ENCODE data around the gene KPNA1. TPM values are rescaled to one million over a fixed set of nuclear protein-coding genes. Genes with fewer than 3 reads are reported as not detected.

Gene KPNA1
- total and polyA plus RNA-seq, 2 experiments from 2014 or later, result 33.3 to 42.2 TPM

- no peak for DNase-seq (ENCODE audit: low read depth in 1 of 2, low spot score in 1 of 2)
- Histone ChIP-seq H3K9me3 (ENCODE audit: low read depth) (no peaks in the 10 kb centered on the region), H3K36me3 (peaks cover 11% of the 10 kb centered on the region), H3K4me1 (ENCODE audit: low read depth) (peaks cover 15% of the 10 kb centered on the region), H3K27me3 (no peaks in the 10 kb centered on the region), H3K4me3 (peak overlapping the region; percentile 92), H3K27ac (peak overlapping the region; percentile 93)
- TF ChIP-seq CTCF (IDR thresholded peaks at IDR 0.05; ENCODE audit: low read depth, low read length), result no peak
These were observed 97.8 kb downstream of the KPNA1 start for GRCh38 chr3:122416966-122417365.

GRCh38 chr3:122415762-122416654 lies 98.7 kb downstream of the KPNA1 start, which contains the start of gene WDR5B:
Gene WDR5B (minus strand): TSS chr3:122416062. CDS start chr3:122415528, 534 bp downstream.
- Histone ChIP-seq H3K4me3 (peak within 1 kb of the TSS; percentile 92), H3K9me3 (ENCODE audit: low read depth) (no peaks in the 10 kb centered on the region), H3K36me3 (peaks cover 13% of the 10 kb centered on the region), H3K27me3 (no peaks in the 10 kb centered on the region), H3K27ac (peak within 1 kb of the TSS; percentile 93), H3K4me1 (ENCODE audit: low read depth) (peaks cover 15% of the 10 kb centered on the region)
- DNase-seq (ENCODE audit: low read depth in 1 of 2, low spot score in 1 of 2), result peak; percentile 97 to 98
- peak; percentile 3 for TF ChIP-seq CTCF (IDR thresholded peaks at IDR 0.05; ENCODE audit: low read depth, low read length)

GRCh38 chr3:122415104-122415744 lies 99.5 kb downstream of the KPNA1 start:
- H3K4me3 ChIP-seq, result peak overlapping the region; percentile 92
- no peak for TF ChIP-seq CTCF (IDR thresholded peaks at IDR 0.05; ENCODE audit: low read depth, low read length)
- H3K4me1 ChIP-seq (ENCODE audit: low read depth), result peaks cover 15% of the 10 kb centered on the region
- H3K27ac ChIP-seq, result peak overlapping the region; percentile 93
- no peaks in the 10 kb centered on the region for H3K27me3 ChIP-seq
- H3K36me3 ChIP-seq, result peaks cover 20% of the 10 kb centered on the region
- DNase-seq (ENCODE audit: low read depth in 1 of 2, low spot score in 1 of 2), result peak; percentile 41 to 57
- H3K9me3 ChIP-seq (ENCODE audit: low read depth), result no peaks in the 10 kb centered on the region

- Histone ChIP-seq H3K9me3 (ENCODE audit: low read depth) (no peaks in the 10 kb centered on the region), H3K27ac (no peak overlapping the region), H3K4me3 (no peak overlapping the region), H3K27me3 (no peaks in the 10 kb centered on the region), H3K4me1 (ENCODE audit: low read depth) (peaks cover 15% of the 10 kb centered on the region), H3K36me3 (peaks cover 29% of the 10 kb centered on the region)
- no peak for TF ChIP-seq CTCF (IDR thresholded peaks at IDR 0.05; ENCODE audit: low read depth, low read length)
- DNase-seq (ENCODE audit: low read depth in 1 of 2, low spot score in 1 of 2), result no peak
These were observed 100.3 kb downstream of the KPNA1 start for GRCh38 chr3:122414391-122414790.

- no peak for DNase-seq (ENCODE audit: low read depth in 1 of 2, low spot score in 1 of 2)
- H3K4me3 ChIP-seq, result no peak overlapping the region
- H3K4me1 ChIP-seq (ENCODE audit: low read depth), result peaks cover 9% of the 10 kb centered on the region
- H3K27me3 ChIP-seq, result no peaks in the 10 kb centered on the region
- no peak for TF ChIP-seq CTCF (IDR thresholded peaks at IDR 0.05; ENCODE audit: low read depth, low read length)
- H3K36me3 ChIP-seq, result peaks cover 65% of the 10 kb centered on the region
- H3K9me3 ChIP-seq (ENCODE audit: low read depth), result no peaks in the 10 kb centered on the region
- H3K27ac ChIP-seq, result peak overlapping the region; percentile 9
These were observed 104.1 kb downstream of the KPNA1 start for GRCh38 chr3:122410639-122411038.

Data from cardiac muscle cell (in vitro differentiated cells and primary cell).